Vagina (tissue), 2 donors: ENCODE data around the gene TOPORS.

Experiments used
- CTCF ChIP-seq, 3 experiments: fragments of 450-650 bp in 2 of 3; fragments of 200-600 bp in 1 of 3; sonication (generic) in 1 of 3; IDR thresholded peaks; one replicate each; pipeline ENCODE4 v1.5.1; 2017 to 2019; ENCODE audit warnings: antibody characterized with exemption in 3 of 3, mild to moderate bottlenecking in 2 of 3, moderate library complexity in 2 of 3
- POLR2AphosphoS5 ChIP-seq, 2 donors: sonication (generic); formaldehyde crosslinking; IDR thresholded peaks; one replicate each; pipeline ENCODE4 v1.9.0; 2017; ENCODE audit warnings: antibody characterized with exemption in 2 of 2, mild to moderate bottlenecking in 2 of 2, low read depth in 1 of 2; ENCODE audit not compliant: insufficient read depth in 1 of 2

- TF ChIP-seq CTCF (IDR thresholded peaks at IDR 0.05), result no peak
- no peak for TF ChIP-seq POLR2AphosphoS5 (IDR thresholded peaks at IDR 0.05; ENCODE audit: insufficient read depth in 1 of 2, low read depth in 1 of 2)
Measured at GRCh38 chr9:32596096-32596865, 43.9 kb upstream of the TOPORS start.
